Adipocyte (in vitro differentiated cells): Measurements from ENCODE around the gene C2CD5.
A peak's percentile ranks its signal among the peaks of the same experiment; 100 is the strongest.

Experiments used
- DNase-seq: peaks from one replicate; pipeline ENCODE4 v3.0.0-alpha.2; 2015; ENCODE audit warnings: low read depth
- H3K27me3 ChIP-seq: replicated peaks from 2 replicates; pipeline ENCODE4 v1.7.0; 2013; ENCODE audit warnings: mild to moderate bottlenecking, low read length, moderate library complexity; ENCODE audit not compliant: control insufficient read depth, insufficient read depth
- H3K36me3 ChIP-seq: 2 replicates; pipeline ENCODE4 v1.7.0; 2013; ENCODE audit warnings: low read length, mild to moderate bottlenecking, moderate library complexity; ENCODE audit not compliant: control insufficient read depth, insufficient read depth, severe bottlenecking
- H3K4me1 ChIP-seq: 2 replicates; pipeline ENCODE4 v1.7.0; 2013; ENCODE audit warnings: mild to moderate bottlenecking, low read length, moderate library complexity; ENCODE audit not compliant: control insufficient read depth, insufficient read depth
- H3K4me3 ChIP-seq: 2 replicates; pipeline ENCODE4 v1.7.0; 2013; ENCODE audit warnings: mild to moderate bottlenecking, low read length, moderate library complexity
- H3K9ac ChIP-seq: 2 replicates; pipeline ENCODE4 v1.7.0; 2013; ENCODE audit warnings: mild to moderate bottlenecking, low read length, moderate library complexity
- H3K9me3 ChIP-seq: 2 replicates; pipeline ENCODE4 v1.7.0; 2013; ENCODE audit warnings: mild to moderate bottlenecking, low read length, moderate library complexity; ENCODE audit not compliant: control insufficient read depth

C2CD5 gene

GRCh38 chr12:22477166-22477893, 67.0 kb downstream of the C2CD5 start:
- H3K9me3 ChIP-seq, result no peaks in the 10 kb centered on the region
- H3K4me3 ChIP-seq, result peak overlapping the region; percentile 42
- DNase-seq, result peak; percentile 91
- H3K36me3 ChIP-seq, result peaks cover 17% of the 10 kb centered on the region
- peaks cover 19% of the 10 kb centered on the region for H3K4me1 ChIP-seq
- no peaks in the 10 kb centered on the region for H3K27me3 ChIP-seq
- H3K9ac ChIP-seq, result peak overlapping the region; percentile 11

- no peak overlapping the region for H3K9ac ChIP-seq
- H3K4me1 ChIP-seq, result peaks cover 19% of the 10 kb centered on the region
- H3K27me3 ChIP-seq, result no peaks in the 10 kb centered on the region
- no peak overlapping the region for H3K4me3 ChIP-seq
- DNase-seq, result no peak
- H3K9me3 ChIP-seq, result no peaks in the 10 kb centered on the region
- H3K36me3 ChIP-seq, result peaks cover 17% of the 10 kb centered on the region
These were observed 68.2 kb downstream of the C2CD5 start for GRCh38 chr12:22476133-22476532.

DNA sequence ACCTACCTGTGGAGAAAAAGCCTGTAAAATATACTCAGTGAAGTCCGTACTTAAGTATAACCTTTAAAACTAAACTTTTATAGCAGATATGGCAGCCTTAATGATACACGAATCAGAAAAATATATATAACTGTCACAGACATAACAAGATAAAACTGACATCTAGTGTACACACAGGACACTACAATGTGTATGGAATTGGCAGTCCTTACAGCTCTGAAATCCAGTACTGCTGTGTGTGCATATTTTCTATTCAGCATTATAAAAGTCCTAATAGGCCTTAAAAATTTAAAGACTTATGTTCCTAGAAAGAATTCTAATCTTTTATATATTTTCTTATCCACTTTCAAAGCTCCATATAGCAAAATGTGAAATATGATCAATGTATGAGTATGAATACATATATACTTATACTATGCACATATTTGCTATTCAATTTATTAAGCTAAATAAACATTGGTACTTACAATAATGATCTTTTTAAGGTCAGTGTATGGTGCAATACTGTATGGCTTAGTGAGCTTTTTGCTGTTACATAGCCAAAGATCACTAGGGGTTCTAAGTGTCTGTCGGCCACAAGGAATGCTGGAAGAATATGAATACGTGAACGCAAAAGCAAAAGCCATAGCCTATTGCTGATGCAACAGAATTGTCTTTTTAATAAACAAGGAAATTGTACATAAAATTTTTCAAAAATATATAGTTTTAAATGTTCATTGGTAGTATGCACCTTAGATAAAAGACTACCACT, 69.2 kb downstream of the C2CD5 start:
- no peak for DNase-seq
- Histone ChIP-seq H3K9me3 (no peaks in the 10 kb centered on the region), H3K4me3 (no peak overlapping the region), H3K9ac (no peak overlapping the region), H3K27me3 (no peaks in the 10 kb centered on the region), H3K4me1 (peaks cover 19% of the 10 kb centered on the region), H3K36me3 (peaks cover 27% of the 10 kb centered on the region)

- Histone ChIP-seq H3K36me3 (peaks cover 40% of the 10 kb centered on the region), H3K27me3 (no peaks in the 10 kb centered on the region), H3K9ac (no peak overlapping the region), H3K4me1 (peaks cover 18% of the 10 kb centered on the region), H3K9me3 (no peaks in the 10 kb centered on the region), H3K4me3 (no peak overlapping the region)
- no peak for DNase-seq
These were observed 71.1 kb downstream of the C2CD5 start for GRCh38 chr12:22473212-22473611.

- Histone ChIP-seq H3K4me3 (no peak overlapping the region), H3K36me3 (peaks cover 29% of the 10 kb centered on the region), H3K9me3 (no peaks in the 10 kb centered on the region), H3K4me1 (no peaks in the 10 kb centered on the region), H3K27me3 (no peaks in the 10 kb centered on the region), H3K9ac (no peak overlapping the region)
- peak; percentile 92 for DNase-seq
These were observed 77.2 kb downstream of the C2CD5 start for GRCh38 chr12:22467190-22467589.

GRCh38 chr12:22463306-22463705, 81.0 kb downstream of the C2CD5 start:
- H3K9ac ChIP-seq, result no peak overlapping the region
- no peaks in the 10 kb centered on the region for H3K36me3 ChIP-seq
- no peaks in the 10 kb centered on the region for H3K9me3 ChIP-seq
- H3K27me3 ChIP-seq, result no peaks in the 10 kb centered on the region
- H3K4me3 ChIP-seq, result no peak overlapping the region
- no peak for DNase-seq
- H3K4me1 ChIP-seq, result no peaks in the 10 kb centered on the region

DNA sequence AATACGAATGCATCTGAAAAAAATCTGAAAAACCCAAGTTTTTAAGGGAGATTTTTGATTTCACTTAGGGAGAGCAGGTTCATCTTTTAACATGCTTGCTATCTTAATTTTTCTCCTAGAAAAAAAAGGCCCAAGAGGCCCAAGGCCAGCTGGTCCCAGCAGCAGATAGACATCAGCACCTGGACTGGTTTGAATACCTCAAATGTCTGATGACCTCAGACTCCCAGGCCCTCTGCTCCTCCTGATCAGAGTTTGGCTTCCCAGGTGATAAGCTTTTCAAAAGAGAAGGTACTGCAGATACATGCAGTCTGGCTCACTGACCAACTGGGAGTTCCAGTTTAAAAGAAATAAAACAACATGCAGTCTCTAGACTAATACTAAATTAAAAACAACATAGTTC, 82.6 kb downstream of the C2CD5 start:
- H3K36me3 ChIP-seq, result no peaks in the 10 kb centered on the region
- H3K9me3 ChIP-seq, result no peaks in the 10 kb centered on the region
- no peak overlapping the region for H3K4me3 ChIP-seq
- no peak overlapping the region for H3K9ac ChIP-seq
- DNase-seq, result no peak
- H3K4me1 ChIP-seq, result no peaks in the 10 kb centered on the region
- no peaks in the 10 kb centered on the region for H3K27me3 ChIP-seq

GRCh38 chr12:22459838-22460490, 84.4 kb downstream of the C2CD5 start:
- Histone ChIP-seq H3K4me3 (no peak overlapping the region), H3K4me1 (no peaks in the 10 kb centered on the region), H3K27me3 (no peaks in the 10 kb centered on the region), H3K9me3 (no peaks in the 10 kb centered on the region), H3K36me3 (no peaks in the 10 kb centered on the region), H3K9ac (no peak overlapping the region)
- peak; percentile 80 for DNase-seq

DNA sequence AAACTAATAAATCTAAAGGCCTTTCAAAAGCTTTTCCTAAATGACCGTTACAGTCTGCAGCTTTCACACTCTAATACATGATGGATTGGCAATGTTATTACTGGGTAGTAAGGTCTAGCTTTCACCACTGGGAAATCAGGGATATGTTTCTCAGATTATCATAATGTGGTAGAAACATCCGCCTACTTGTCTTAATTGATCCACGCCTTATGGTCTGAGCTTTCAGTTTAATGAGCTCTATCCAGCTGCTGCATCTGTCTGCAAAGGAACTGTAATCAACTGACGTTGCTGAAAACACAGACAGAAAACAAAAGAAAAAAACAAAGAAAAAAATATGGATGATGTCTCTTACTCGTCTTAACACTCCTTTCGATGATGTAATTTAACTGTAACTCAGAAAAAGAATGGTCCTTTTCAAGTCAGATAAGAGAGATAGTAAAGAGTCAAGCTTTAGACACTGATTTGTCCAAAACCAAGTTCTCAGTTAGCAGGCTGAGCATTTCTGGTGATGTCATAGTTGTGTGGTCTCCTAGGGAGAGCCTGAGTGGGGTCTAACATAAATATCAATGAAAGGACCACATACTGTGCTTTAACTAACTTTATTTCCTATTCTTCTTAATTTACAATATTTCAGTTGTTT, 85.9 kb downstream of the C2CD5 start:
- Histone ChIP-seq H3K4me3 (no peak overlapping the region), H3K9ac (no peak overlapping the region), H3K4me1 (no peaks in the 10 kb centered on the region), H3K9me3 (no peaks in the 10 kb centered on the region), H3K27me3 (no peaks in the 10 kb centered on the region), H3K36me3 (peaks cover under 1% of the 10 kb centered on the region)
- no peak for DNase-seq

GRCh38 chr12:22457085-22457484, 87.3 kb downstream of the C2CD5 start:
- no peak for DNase-seq
- H3K9me3 ChIP-seq, result no peaks in the 10 kb centered on the region
- H3K9ac ChIP-seq, result no peak overlapping the region

GRCh38 chr12:22453511-22453910, 90.8 kb downstream of the C2CD5 start:
- no peak overlapping the region for H3K4me3 ChIP-seq
- H3K9ac ChIP-seq, result no peak overlapping the region
- H3K9me3 ChIP-seq, result no peaks in the 10 kb centered on the region
- no peaks in the 10 kb centered on the region for H3K27me3 ChIP-seq
- no peak for DNase-seq
- H3K36me3 ChIP-seq, result peaks cover 11% of the 10 kb centered on the region
- H3K4me1 ChIP-seq, result no peaks in the 10 kb centered on the region

More at GRCh38 chr12:22457085-22457484, 87.3 kb downstream of the C2CD5 start:
- H3K36me3 ChIP-seq, result peaks cover 6% of the 10 kb centered on the region
- H3K4me1 ChIP-seq, result no peaks in the 10 kb centered on the region
- no peaks in the 10 kb centered on the region for H3K27me3 ChIP-seq
- H3K4me3 ChIP-seq, result no peak overlapping the region
